Kidney epithelial cell (primary cell): Measurements from ENCODE around the gene PMEPA1. TPM values are rescaled to one million over a fixed set of nuclear protein-coding genes. Genes with fewer than 3 reads are reported as not detected.

Experiments used
- DNase-seq: peaks from one replicate; pipeline ENCODE4 v3.0.0-alpha.2; 2010; ENCODE audit warnings: low read depth
- H3K27me3 ChIP-seq: 2 replicates; pipeline ENCODE4 v1.6.0; 2011; ENCODE audit warnings: low read length; ENCODE audit not compliant: control insufficient read depth, insufficient read depth
- H3K36me3 ChIP-seq: 2 replicates; pipeline ENCODE4 v1.5.1; 2011; ENCODE audit warnings: low read length; ENCODE audit not compliant: control insufficient read depth, insufficient read depth
- H3K4me3 ChIP-seq: 2 replicates; pipeline ENCODE4 v1.5.1; 2011; ENCODE audit warnings: low read depth, mild to moderate bottlenecking, control low read depth, low read length
- CTCF ChIP-seq: IDR thresholded peaks from 2 replicates; pipeline ENCODE4 v1.5.1; 2011; ENCODE audit warnings: mild to moderate bottlenecking, moderate library complexity, low read length, control low read depth, inconsistent platforms; ENCODE audit not compliant: insufficient read depth, poor library complexity, severe bottlenecking
- total RNA-seq: library from RNA; depleted of rRNA; stranded (reverse); fragments of >200 nt; gene quantifications from 2 replicates; pipeline ENCODE4 v1.2.3, GENCODE V29; 2015

The PMEPA1 gene
- total RNA-seq, 1 donor from 2014 or later = 244 TPM

DNA sequence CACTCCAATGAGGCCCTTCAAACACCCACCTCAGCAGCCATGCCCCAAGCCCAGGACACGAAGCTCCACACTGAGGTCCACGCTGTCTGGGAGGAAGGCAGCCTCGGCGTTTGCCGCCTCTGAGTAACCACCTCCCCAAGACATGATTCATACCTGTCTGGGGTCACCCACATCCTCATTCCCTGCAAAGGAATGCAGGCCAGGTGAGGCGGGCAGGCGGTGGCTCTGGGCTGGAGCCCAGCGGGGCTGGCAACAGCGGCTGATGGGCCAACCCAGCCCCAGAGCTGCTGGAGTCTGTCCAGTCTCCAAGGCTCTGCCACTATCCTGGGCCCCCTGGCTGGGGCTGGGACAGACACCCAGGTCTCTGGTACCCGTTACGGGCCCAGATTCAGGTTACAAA lies 14.8 kb downstream of the PMEPA1 start:
- Histone ChIP-seq H3K36me3 (peaks cover 1% of the 10 kb centered on the region), H3K27me3 (no peaks in the 10 kb centered on the region), H3K4me3 (no peak overlapping the region)
- TF ChIP-seq CTCF = no peak
- DNase-seq = no peak

GRCh38 chr20:57694481-57694880 lies 15.3 kb downstream of the PMEPA1 start:
- no peak for TF ChIP-seq CTCF
- peaks cover 1% of the 10 kb centered on the region for H3K36me3 ChIP-seq
- DNase-seq = no peak
- no peak overlapping the region for H3K4me3 ChIP-seq
- H3K27me3 ChIP-seq = no peaks in the 10 kb centered on the region

GRCh38 chr20:57693670-57694329 lies 16.0 kb downstream of the PMEPA1 start:
- DNase-seq = no peak
- Histone ChIP-seq H3K4me3 (no peak overlapping the region), H3K27me3 (no peaks in the 10 kb centered on the region), H3K36me3 (peaks cover 2% of the 10 kb centered on the region)
- TF ChIP-seq CTCF = no peak

GRCh38 chr20:57693002-57693582 lies 16.7 kb downstream of the PMEPA1 start:
- peaks cover 3% of the 10 kb centered on the region for H3K36me3 ChIP-seq
- peak; percentile 84 for DNase-seq

GRCh38 chr20:57692393-57692792 lies 17.4 kb downstream of the PMEPA1 start:
- TF ChIP-seq CTCF = no peak
- Histone ChIP-seq H3K4me3 (no peak overlapping the region), H3K36me3 (peaks cover 3% of the 10 kb centered on the region), H3K27me3 (no peaks in the 10 kb centered on the region)
- DNase-seq = no peak

More at GRCh38 chr20:57693002-57693582, 16.7 kb downstream of the PMEPA1 start:
- TF ChIP-seq CTCF = peak; percentile 60
- Histone ChIP-seq H3K27me3 (no peaks in the 10 kb centered on the region), H3K4me3 (no peak overlapping the region)

DNA sequence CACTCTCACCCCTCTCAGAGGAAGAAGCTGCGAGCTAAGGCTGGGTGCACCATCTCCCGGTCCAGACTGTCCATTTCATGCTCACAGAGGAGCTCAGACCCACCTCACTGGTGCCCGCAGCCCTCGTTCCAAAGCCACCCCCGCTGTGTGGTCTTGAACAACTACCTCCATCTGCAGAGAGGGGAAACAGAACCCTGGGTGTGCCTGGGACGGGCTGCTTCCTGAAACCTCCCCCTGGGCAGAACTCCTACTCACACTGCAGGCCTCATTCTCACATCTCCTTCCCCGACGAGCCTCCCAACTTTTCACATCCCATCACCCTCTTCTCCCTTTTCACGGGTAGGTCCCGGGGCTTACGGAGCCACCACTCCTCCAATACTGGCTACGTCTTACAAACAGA lies 18.1 kb downstream of the PMEPA1 start:
- no peak for DNase-seq
- no peak overlapping the region for H3K4me3 ChIP-seq
- H3K27me3 ChIP-seq = no peaks in the 10 kb centered on the region
- H3K36me3 ChIP-seq = peaks cover 3% of the 10 kb centered on the region
- no peak for TF ChIP-seq CTCF
